Mammary epithelial cell (primary cell): ENCODE results near the gene SMG9.

ENCODE experiments used
- EZH2 ChIP-seq: IDR thresholded peaks from 2 replicates; pipeline ENCODE4 v1.6.1; 2012; ENCODE audit warnings: low read length, inconsistent platforms, borderline replicate concordance
- TF ChIP-seq, protein P1 (sequence below), 2 donors: IDR thresholded peaks in 1 of 2; conservative IDR thresholded peaks in 1 of 2; 2 replicates each; pipeline ENCODE4 v1.5.1; 2011 to 2012; ENCODE audit warnings: inconsistent platforms in 2 of 2, low read length in 2 of 2, mild to moderate bottlenecking in 2 of 2, control low read depth in 1 of 2, low read depth in 1 of 2; ENCODE audit not compliant: insufficient read depth in 1 of 2; ENCODE audit errors: extremely low read depth in 1 of 2

DNA sequence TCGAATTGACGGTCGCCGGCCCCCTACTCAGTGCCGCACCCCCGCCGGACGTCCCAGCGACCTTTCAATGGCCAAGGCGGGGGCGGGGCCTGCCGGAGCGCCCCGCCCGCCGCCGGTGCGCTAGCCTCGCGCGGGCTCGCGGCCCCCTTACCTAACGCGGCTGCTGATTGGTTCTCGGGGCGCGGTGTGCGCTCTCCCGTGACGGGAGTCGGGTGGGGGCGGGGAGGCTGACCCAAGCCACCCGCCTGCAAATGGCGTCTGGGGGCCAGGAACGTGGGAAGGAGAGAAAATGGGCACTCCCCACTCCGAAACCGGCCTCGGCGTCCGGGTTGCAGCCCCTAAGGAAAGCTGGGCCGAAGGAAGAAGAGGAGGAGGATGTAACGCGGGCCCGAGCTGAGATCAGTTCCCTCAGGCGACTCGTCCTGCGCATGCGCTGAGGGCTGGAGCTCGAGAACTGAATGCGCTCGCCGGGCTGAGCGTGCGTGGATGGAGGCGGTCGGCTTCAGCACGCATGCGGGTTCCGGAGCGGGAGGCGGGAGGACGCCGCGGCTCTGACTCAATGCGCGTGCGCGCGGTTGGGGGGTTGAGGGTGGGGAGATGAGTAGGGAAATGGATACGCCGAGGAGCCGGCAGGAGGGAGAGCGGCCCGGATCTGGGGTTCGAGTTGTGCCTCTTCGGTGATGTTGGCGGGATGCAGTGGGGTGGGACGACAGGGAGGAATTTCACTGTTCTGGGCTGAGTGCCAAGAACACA is at the start of gene SMG9:
- TF ChIP-seq, protein P1, sequence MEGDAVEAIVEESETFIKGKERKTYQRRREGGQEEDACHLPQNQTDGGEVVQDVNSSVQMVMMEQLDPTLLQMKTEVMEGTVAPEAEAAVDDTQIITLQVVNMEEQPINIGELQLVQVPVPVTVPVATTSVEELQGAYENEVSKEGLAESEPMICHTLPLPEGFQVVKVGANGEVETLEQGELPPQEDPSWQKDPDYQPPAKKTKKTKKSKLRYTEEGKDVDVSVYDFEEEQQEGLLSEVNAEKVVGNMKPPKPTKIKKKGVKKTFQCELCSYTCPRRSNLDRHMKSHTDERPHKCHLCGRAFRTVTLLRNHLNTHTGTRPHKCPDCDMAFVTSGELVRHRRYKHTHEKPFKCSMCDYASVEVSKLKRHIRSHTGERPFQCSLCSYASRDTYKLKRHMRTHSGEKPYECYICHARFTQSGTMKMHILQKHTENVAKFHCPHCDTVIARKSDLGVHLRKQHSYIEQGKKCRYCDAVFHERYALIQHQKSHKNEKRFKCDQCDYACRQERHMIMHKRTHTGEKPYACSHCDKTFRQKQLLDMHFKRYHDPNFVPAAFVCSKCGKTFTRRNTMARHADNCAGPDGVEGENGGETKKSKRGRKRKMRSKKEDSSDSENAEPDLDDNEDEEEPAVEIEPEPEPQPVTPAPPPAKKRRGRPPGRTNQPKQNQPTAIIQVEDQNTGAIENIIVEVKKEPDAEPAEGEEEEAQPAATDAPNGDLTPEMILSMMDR (conservative IDR thresholded peaks at IDR 0.05 in 1 of 2, IDR thresholded peaks at IDR 0.05 in 1 of 2; ENCODE audit: extremely low read depth in 1 of 2, insufficient read depth in 1 of 2, low read depth in 1 of 2, low read length in 2 of 2) = no peak
- no peak for TF ChIP-seq EZH2
